ENCODE data around the gene DBH. TPM values are rescaled to one million over a fixed set of nuclear protein-coding genes. Genes with fewer than 3 reads are reported as not detected.

Gene DBH
- polyA plus RNA-seq, 3 donors from 2014 or later, result not detected

DNA sequence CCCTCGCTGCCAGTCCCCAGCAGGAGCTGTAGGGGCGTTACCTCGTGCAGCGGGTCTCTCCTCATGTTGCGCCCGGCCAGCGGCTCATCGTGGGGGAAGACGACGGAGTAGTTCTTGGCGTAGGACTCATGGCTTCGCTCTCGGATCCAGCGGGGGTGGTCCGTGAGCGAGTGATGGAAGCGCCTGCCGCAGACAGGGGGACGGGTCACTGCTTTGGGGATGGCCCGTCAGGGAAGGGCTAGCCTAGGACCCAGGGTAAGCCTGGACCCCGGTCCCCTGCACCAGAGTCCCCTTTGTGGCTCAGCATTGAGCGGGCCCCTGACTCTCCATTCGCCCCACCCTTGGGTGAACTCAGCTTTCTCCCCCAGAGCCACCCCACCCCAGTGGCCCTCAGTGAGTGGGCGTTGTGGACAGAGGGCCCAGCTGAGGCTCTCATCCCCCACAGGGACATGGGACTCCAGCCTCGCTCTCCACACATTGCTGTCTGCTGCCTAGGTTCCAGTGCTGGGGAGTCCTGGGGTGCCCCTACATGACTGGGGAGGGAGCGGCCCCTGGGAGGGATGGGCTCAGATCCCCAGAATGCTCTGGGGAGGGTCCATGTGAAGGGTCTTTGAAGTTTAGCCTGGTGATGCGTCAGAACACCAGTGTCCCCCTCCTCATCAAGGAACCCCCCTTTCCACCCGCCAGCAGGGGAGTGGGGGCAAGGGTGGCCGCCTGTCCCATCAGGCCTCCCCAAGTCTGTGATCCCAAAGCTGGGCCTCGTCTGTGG is 72.3 kb downstream of the DBH start:
- Mint-ChIP-seq H3K36me3 (no peaks in the 10 kb centered on the region), H3K4me1 (no peaks in the 10 kb centered on the region), H3K9me3 (no peaks in the 10 kb centered on the region), H3K27me3 (ENCODE audit: low read depth in 3 of 3) (no peaks in the 10 kb centered on the region), H3K27ac (no peak overlapping the region), H3K4me3 (no peak overlapping the region)
- DNase-seq, result no peak

Other genes starting within 250 kb of the DBH start
- 10 to 100 TPM in 2 of 3 donors, 1 to 10 TPM in 1; 6.9 to 27.4 (median 11.5) TPM for gene REXO4, start 218.4 kb upstream of the DBH start, polyA plus RNA-seq
- under 1 TPM in 2 of 3 donors, not detected in 1; 0.33 to 0.73 TPM for gene ADAMTS13, start 214.0 kb upstream of the DBH start, polyA plus RNA-seq
- 10 to 100 TPM in 1 of 3 donors, 1 to 10 TPM in 2; 5.3 to 11.3 (median 7.4) TPM for gene CACFD1, start 176.4 kb upstream of the DBH start, polyA plus RNA-seq
- gene SLC2A6, start 157.3 kb upstream of the DBH start, polyA plus RNA-seq, result 1 to 10 TPM; 4.4 to 8.0 (median 4.6) TPM
- not detected for gene MYMK, start 111.4 kb upstream of the DBH start, polyA plus RNA-seq
- gene ADAMTSL2, start 101.7 kb upstream of the DBH start, polyA plus RNA-seq, result not detected
- not detected for gene FAM163B, start 27.0 kb upstream of the DBH start, polyA plus RNA-seq
- gene SARDH, start 102.0 kb downstream of the DBH start, polyA plus RNA-seq, result 1 to 10 TPM in 2 of 3 donors, under 1 TPM in 1; 0.08 to 6.8 (median 1.2) TPM